Stomach smooth muscle (tissue), 2 donors: ENCODE measurements around the gene PGBD1.
"Not testable (repeated sequence)": the region's sequence is repeated elsewhere in the genome, so short reads cannot be mapped to it uniquely, and the experiment has no call there.

Experiments
- H3K27ac ChIP-seq: one replicate; pipeline ENCODE4 v1.7.0; 2013; ENCODE audit warnings: mild to moderate bottlenecking, low read length, inconsistent platforms
- H3K27me3 ChIP-seq, 2 donors: one replicate each; pipeline ENCODE4 v1.7.0; 2013; ENCODE audit warnings: low read length in 2 of 2; ENCODE audit not compliant: insufficient read depth in 2 of 2, control insufficient read depth in 1 of 2
- H3K36me3 ChIP-seq, 2 donors: one replicate each; pipeline ENCODE4 v1.7.0; 2013; ENCODE audit warnings: low read length in 2 of 2; ENCODE audit not compliant: control insufficient read depth in 2 of 2, insufficient read depth in 2 of 2
- H3K4me1 ChIP-seq: one replicate; pipeline ENCODE4 v1.7.0; 2013; ENCODE audit warnings: low read length; ENCODE audit not compliant: control insufficient read depth, insufficient read depth
- H3K4me3 ChIP-seq, 2 donors: one replicate each; pipeline ENCODE4 v1.7.0; 2013; ENCODE audit warnings: low read length in 2 of 2
- H3K9ac ChIP-seq, 2 donors: one replicate each; pipeline ENCODE4 v1.7.0; 2013; ENCODE audit warnings: low read length in 2 of 2, mild to moderate bottlenecking in 1 of 2
- H3K9me3 ChIP-seq, 2 donors: one replicate each; pipeline ENCODE4 v1.7.0; 2013; ENCODE audit warnings: low read length in 2 of 2; ENCODE audit not compliant: control insufficient read depth in 2 of 2
- donor health status: healthy.
- donor health status: Pancreatic carcinoma.

PGBD1 gene

GRCh38 chr6:28267695-28268059 lies 13.7 kb upstream of the PGBD1 start:
- Histone ChIP-seq H3K36me3 (peaks cover 10 to 11% of the 10 kb centered on the region in 2 donors), H3K27ac (peak overlapping the region; percentile 81), H3K4me3 (peak overlapping the region; percentile 73 to 91), H3K27me3 (no peaks in the 10 kb centered on the region), H3K9ac (peak overlapping the region; percentile 89 to 90), H3K4me1 (peaks cover 3% of the 10 kb centered on the region), H3K9me3 (no peaks in the 10 kb centered on the region)

- H3K9ac ChIP-seq, result no peak overlapping the region
- peaks cover 17 to 24% of the 10 kb centered on the region in 2 donors for H3K36me3 ChIP-seq
- H3K4me3 ChIP-seq, result no peak overlapping the region
- no peaks in the 10 kb centered on the region for H3K9me3 ChIP-seq
- no peaks in the 10 kb centered on the region for H3K27me3 ChIP-seq
- H3K4me1 ChIP-seq, result peaks cover 3% of the 10 kb centered on the region
- H3K27ac ChIP-seq, result no peak overlapping the region
Observed at GRCh38 chr6:28269492-28269891, 11.9 kb upstream of the PGBD1 start.

GRCh38 chr6:28274888-28275287 lies 6.5 kb upstream of the PGBD1 start:
- no peak overlapping the region for H3K27ac ChIP-seq
- H3K27me3 ChIP-seq, result no peaks in the 10 kb centered on the region
- no peaks in the 10 kb centered on the region for H3K4me1 ChIP-seq
- no peak overlapping the region for H3K4me3 ChIP-seq
- no peaks in the 10 kb centered on the region for H3K9me3 ChIP-seq
- H3K36me3 ChIP-seq, result peaks cover 42 to 49% of the 10 kb centered on the region in 2 donors
- H3K9ac ChIP-seq, result no peak overlapping the region

- H3K9ac ChIP-seq, result no peak overlapping the region
- H3K27ac ChIP-seq, result no peak overlapping the region
- no peaks in the 10 kb centered on the region for H3K27me3 ChIP-seq
- H3K4me3 ChIP-seq, result no peak overlapping the region
- no peaks in the 10 kb centered on the region for H3K9me3 ChIP-seq
- peaks cover 31 to 39% of the 10 kb centered on the region in 2 donors for H3K36me3 ChIP-seq
- no peaks in the 10 kb centered on the region for H3K4me1 ChIP-seq
Observed at GRCh38 chr6:28277746-28278145, 3.6 kb upstream of the PGBD1 start.

GRCh38 chr6:28280595-28281287 lies 631 bp upstream of the PGBD1 start:
- H3K27me3 ChIP-seq, result no peaks in the 10 kb centered on the region
- H3K27ac ChIP-seq, result no peak overlapping the region
- H3K9me3 ChIP-seq, result no peaks in the 10 kb centered on the region
- H3K36me3 ChIP-seq, result peaks cover 28 to 29% of the 10 kb centered on the region in 2 donors
- H3K4me1 ChIP-seq, result no peaks in the 10 kb centered on the region
- peak overlapping the region; percentile 64 to 88 for H3K4me3 ChIP-seq
- peak overlapping the region; percentile 83 to 86 for H3K9ac ChIP-seq

GRCh38 chr6:28282926-28283325 lies 1.6 kb downstream of the PGBD1 start:
- H3K36me3 ChIP-seq, result peaks cover 22 to 24% of the 10 kb centered on the region in 2 donors
- no peaks in the 10 kb centered on the region for H3K4me1 ChIP-seq
- no peak overlapping the region for H3K27ac ChIP-seq

GRCh38 chr6:28291573-28291972 lies 10.2 kb downstream of the PGBD1 start:
- no peaks in the 10 kb centered on the region for H3K9me3 ChIP-seq
- H3K27me3 ChIP-seq, result no peaks in the 10 kb centered on the region
- H3K36me3 ChIP-seq, result peaks cover 11 to 23% of the 10 kb centered on the region in 2 donors
- no peak overlapping the region for H3K27ac ChIP-seq
- H3K9ac ChIP-seq, result no peak overlapping the region
- no peak overlapping the region for H3K4me3 ChIP-seq
- no peaks in the 10 kb centered on the region for H3K4me1 ChIP-seq

More at GRCh38 chr6:28282926-28283325, 1.6 kb downstream of the PGBD1 start:
- Histone ChIP-seq H3K9ac (no peak overlapping the region), H3K4me3 (no peak overlapping the region), H3K9me3 (no peaks in the 10 kb centered on the region), H3K27me3 (no peaks in the 10 kb centered on the region)

GRCh38 chr6:28295326-28295725 lies 14.0 kb downstream of the PGBD1 start:
- Histone ChIP-seq H3K27ac (no peak overlapping the region), H3K9me3 (no peaks in the 10 kb centered on the region), H3K4me3 (no peak overlapping the region), H3K9ac (no peak overlapping the region), H3K27me3 (no peaks in the 10 kb centered on the region), H3K4me1 (no peaks in the 10 kb centered on the region), H3K36me3 (peaks cover 15 to 20% of the 10 kb centered on the region in 2 donors)

- Histone ChIP-seq H3K36me3 (peaks cover 24% of the 10 kb centered on the region in 2 donors), H3K9ac (no peak overlapping the region), H3K9me3 (no peaks in the 10 kb centered on the region), H3K27ac (no peak overlapping the region), H3K27me3 (no peaks in the 10 kb centered on the region), H3K4me3 (no peak overlapping the region), H3K4me1 (no peaks in the 10 kb centered on the region)
Observed at GRCh38 chr6:28296520-28297060, 15.2 kb downstream of the PGBD1 start.

GRCh38 chr6:28303570-28303969 lies 22.2 kb downstream of the PGBD1 start:
- Histone ChIP-seq H3K4me1 (no peaks in the 10 kb centered on the region), H3K9ac (no peak overlapping the region), H3K27ac (no peak overlapping the region), H3K9me3 (peaks cover 0 to 5% of the 10 kb centered on the region in 2 donors), H3K4me3 (no peak overlapping the region), H3K27me3 (no peaks in the 10 kb centered on the region), H3K36me3 (peaks cover 11 to 17% of the 10 kb centered on the region in 2 donors)

GRCh38 chr6:28306363-28306762 lies 25.0 kb downstream of the PGBD1 start:
- not testable (repeated sequence) for H3K27me3 ChIP-seq, H3K9ac ChIP-seq, H3K9me3 ChIP-seq, H3K27ac ChIP-seq, H3K4me1 ChIP-seq, H3K36me3 ChIP-seq, H3K4me3 ChIP-seq
